Mesothelial cell of epicardium (in vitro differentiated cells): Measurements from ENCODE around the gene HOXA10. TPM values are rescaled to one million over a fixed set of nuclear protein-coding genes. Genes with fewer than 3 reads are reported as not detected.
A peak's percentile ranks its signal among the peaks of the same experiment; 100 is the strongest.

Experiments used
- DNase-seq, 2 experiments: peaks; one replicate each; pipeline ENCODE4 v3.0.0; 2021; ENCODE audit warnings: low spot score in 2 of 2; ENCODE audit not compliant: unreplicated experiment in 2 of 2
- H3K27ac Mint-ChIP-seq: 2 replicates; pipeline ENCODE4 v1.8.0; 2021; ENCODE audit warnings: mixed read lengths
- H3K27me3 Mint-ChIP-seq: 2 replicates; pipeline ENCODE4 v1.8.0; 2021; ENCODE audit warnings: low read depth, mixed read lengths
- H3K36me3 Mint-ChIP-seq: 2 replicates; pipeline ENCODE4 v1.8.0; 2021; ENCODE audit warnings: mixed read lengths
- H3K4me1 Mint-ChIP-seq: 2 replicates; pipeline ENCODE4 v1.8.0; 2021; ENCODE audit warnings: mixed read lengths
- H3K4me3 Mint-ChIP-seq: 2 replicates; pipeline ENCODE4 v1.8.0; 2021; ENCODE audit warnings: mild to moderate bottlenecking, moderate library complexity, mixed read lengths
- H3K9me3 Mint-ChIP-seq: 2 replicates; pipeline ENCODE4 v1.8.0; 2021; ENCODE audit warnings: mixed read lengths
- total RNA-seq: library from RNA; stranded (reverse); gene quantifications from 3 replicates; pipeline ENCODE4 v1.2.1, GENCODE V29; 2021
- TF ChIP-seq, protein P1 (sequence below): fragments of 200-600 bp; sonication (generic); IDR thresholded peaks from one replicate; pipeline ENCODE4 v1.5.0; 2021; ENCODE audit warnings: antibody characterized with exemption; ENCODE audit not compliant: unreplicated experiment

The HOXA10 gene
- total RNA-seq, 1 donor from 2014 or later, result 14.4 TPM

DNA sequence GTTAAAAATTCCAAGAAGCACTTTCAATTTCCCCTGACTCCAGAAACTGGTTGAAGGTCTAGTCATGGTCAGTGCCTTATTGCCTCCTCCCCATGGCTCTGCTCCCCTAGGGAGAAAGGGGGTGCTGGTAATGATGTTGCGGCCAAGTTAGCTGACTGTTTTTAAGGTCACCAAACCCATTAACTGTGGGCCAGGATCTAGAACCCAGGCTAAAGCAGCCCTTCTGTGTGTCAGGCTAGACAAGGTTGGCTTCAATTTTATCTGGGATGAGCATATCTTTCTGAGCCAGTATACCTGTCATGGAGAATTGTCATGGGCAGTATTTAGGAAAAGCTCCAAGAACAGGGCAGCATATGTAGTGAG is 36.9 kb upstream of the HOXA10 start:
- no peaks in the 10 kb centered on the region for H3K36me3 Mint-ChIP-seq
- no peak overlapping the region for H3K4me3 Mint-ChIP-seq
- DNase-seq, result no peak
- H3K4me1 Mint-ChIP-seq, result peaks cover 20% of the 10 kb centered on the region
- no peak overlapping the region for H3K27ac Mint-ChIP-seq
- TF ChIP-seq, protein P1, sequence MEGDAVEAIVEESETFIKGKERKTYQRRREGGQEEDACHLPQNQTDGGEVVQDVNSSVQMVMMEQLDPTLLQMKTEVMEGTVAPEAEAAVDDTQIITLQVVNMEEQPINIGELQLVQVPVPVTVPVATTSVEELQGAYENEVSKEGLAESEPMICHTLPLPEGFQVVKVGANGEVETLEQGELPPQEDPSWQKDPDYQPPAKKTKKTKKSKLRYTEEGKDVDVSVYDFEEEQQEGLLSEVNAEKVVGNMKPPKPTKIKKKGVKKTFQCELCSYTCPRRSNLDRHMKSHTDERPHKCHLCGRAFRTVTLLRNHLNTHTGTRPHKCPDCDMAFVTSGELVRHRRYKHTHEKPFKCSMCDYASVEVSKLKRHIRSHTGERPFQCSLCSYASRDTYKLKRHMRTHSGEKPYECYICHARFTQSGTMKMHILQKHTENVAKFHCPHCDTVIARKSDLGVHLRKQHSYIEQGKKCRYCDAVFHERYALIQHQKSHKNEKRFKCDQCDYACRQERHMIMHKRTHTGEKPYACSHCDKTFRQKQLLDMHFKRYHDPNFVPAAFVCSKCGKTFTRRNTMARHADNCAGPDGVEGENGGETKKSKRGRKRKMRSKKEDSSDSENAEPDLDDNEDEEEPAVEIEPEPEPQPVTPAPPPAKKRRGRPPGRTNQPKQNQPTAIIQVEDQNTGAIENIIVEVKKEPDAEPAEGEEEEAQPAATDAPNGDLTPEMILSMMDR, result no peak
- no peaks in the 10 kb centered on the region for H3K9me3 Mint-ChIP-seq
- H3K27me3 Mint-ChIP-seq, result peaks cover 99% of the 10 kb centered on the region

DNA sequence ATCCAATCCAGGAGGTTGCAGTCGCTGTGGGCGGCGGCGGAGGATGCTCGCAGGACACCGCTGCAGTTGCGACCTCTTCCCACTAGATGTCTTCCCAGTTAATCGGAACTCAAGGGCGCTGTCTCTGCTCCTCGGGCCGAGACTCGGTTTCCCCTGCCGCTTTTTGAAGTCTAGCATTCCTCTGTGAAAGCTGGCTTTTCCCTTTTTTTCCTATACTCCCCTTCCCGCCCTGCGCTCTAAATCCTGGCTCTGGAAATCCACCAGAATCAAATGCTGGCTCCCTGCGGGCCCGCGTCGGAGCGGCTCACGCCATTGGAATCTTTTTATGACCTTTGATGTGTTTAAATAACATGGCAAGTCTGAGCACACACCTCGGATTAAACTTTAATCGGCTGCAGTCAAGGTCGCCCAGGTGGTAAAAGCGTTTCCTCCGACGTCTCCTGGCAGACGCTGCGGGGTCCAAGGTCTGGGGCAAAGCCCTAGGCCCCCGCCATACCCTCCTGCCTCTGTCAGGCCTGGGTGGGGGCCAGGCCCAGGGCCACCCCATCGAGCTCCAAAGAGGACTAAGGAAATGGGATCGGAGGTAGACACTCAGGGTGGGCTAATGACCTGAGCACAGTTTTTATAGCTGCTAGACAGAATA is 36.4 kb upstream of the HOXA10 start:
- Mint-ChIP-seq H3K4me3 (peak overlapping the region; percentile 46), H3K9me3 (no peaks in the 10 kb centered on the region), H3K4me1 (peaks cover 21% of the 10 kb centered on the region), H3K27me3 (peaks cover 99% of the 10 kb centered on the region), H3K36me3 (no peaks in the 10 kb centered on the region), H3K27ac (no peak overlapping the region)
- TF ChIP-seq, protein P1, result peak; percentile 86
- no peak for DNase-seq

DNA sequence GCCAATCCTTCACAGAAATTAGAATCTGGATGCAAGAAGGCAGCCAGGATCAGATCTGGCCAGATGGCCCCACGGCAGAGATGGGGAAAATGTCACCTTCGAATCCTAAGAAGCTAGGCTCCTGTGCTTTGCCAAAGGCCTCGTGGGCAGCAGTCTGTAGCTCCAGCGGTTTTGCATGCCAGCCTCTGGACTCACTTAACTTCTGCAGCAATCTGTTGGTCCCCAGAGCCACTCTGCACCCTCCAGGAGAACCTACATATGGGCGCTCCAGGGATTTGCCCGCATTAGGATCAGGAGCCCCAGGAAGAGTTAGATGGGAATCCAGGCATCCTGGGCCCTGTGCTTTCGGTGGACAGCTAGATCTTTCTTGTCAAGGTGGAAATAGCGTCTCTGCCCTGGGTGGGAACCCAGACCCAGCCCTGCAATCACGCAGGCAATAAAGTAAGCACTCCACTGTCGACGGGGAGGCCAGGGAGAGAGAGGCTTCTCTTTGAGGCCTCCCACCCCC is 35.9 kb upstream of the HOXA10 start:
- peaks cover 25% of the 10 kb centered on the region for H3K4me1 Mint-ChIP-seq
- H3K4me3 Mint-ChIP-seq, result no peak overlapping the region
- H3K36me3 Mint-ChIP-seq, result no peaks in the 10 kb centered on the region
- no peak overlapping the region for H3K27ac Mint-ChIP-seq
- no peaks in the 10 kb centered on the region for H3K9me3 Mint-ChIP-seq
- no peak for DNase-seq
- peaks cover 99% of the 10 kb centered on the region for H3K27me3 Mint-ChIP-seq
- TF ChIP-seq, protein P1, result no peak

DNA sequence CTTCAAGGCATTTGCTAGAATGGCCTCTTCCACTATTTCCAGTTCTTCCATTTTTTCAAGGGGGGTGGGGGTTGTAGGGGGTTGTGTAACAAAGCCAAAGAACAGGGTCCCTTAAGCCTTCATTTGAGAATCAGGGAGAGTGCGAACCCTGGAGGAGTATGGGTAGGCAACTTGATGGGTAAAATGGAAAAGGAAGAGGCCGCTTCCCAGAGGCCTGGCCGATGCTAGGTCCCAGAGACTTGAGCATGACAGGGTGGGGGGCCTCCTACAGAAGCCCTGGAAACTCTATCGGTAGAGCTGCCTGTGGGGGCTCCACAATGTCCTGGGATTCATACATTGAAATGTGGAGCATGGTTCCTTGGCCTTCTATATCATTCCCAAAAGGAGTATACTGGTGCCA is 34.9 kb upstream of the HOXA10 start:
- Mint-ChIP-seq H3K4me3 (no peak overlapping the region), H3K36me3 (no peaks in the 10 kb centered on the region), H3K27ac (no peak overlapping the region), H3K9me3 (no peaks in the 10 kb centered on the region), H3K27me3 (peaks cover 99% of the 10 kb centered on the region), H3K4me1 (peaks cover 29% of the 10 kb centered on the region)
- TF ChIP-seq, protein P1, result no peak
- no peak for DNase-seq

DNA sequence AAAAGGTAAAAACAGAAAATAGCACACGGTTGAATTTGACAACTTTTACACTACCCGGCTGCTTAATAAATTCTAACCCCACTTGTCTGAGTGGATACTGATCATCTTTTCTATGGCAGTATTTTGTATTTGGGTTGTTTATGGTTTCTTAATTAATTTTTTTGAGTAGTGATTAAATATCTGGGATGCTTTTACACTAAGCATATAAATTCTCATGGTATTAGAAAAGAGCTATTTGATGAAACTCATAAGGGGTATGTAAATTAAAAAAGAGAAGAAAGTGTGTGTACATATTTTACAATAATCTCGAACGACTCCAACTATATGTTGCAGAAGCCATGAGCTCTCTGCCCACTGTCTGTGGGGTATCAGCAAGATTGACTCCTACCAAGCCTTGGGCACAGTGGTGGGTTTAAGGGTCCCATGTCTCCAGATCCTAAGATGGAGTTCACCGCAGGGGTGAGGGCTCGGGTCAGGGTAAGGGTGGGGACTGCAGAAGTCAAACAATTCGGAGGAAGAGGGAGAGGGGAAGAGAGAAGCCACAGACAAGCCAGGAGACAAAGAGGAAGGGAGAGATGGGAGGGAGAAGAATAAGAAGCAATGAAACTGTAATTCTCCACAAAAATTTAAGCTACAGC is 33.3 kb upstream of the HOXA10 start:
- Mint-ChIP-seq H3K4me3 (no peak overlapping the region), H3K27me3 (peaks cover 99% of the 10 kb centered on the region), H3K27ac (no peak overlapping the region), H3K4me1 (peaks cover 25% of the 10 kb centered on the region), H3K9me3 (no peaks in the 10 kb centered on the region), H3K36me3 (no peaks in the 10 kb centered on the region)
- DNase-seq, result no peak
- TF ChIP-seq, protein P1, result no peak
